ENCODE results near the gene C1GALT1C1. TPM values are rescaled to one million over a fixed set of nuclear protein-coding genes. Genes with fewer than 3 reads are reported as not detected.

C1GALT1C1 gene
- total RNA-seq (2022; extraction: Qiagen RNA extraction) = 31.3 to 42.5 TPM (median 33.7 TPM) in 5 replicates

GRCh38 chrX:120629667-120630537, at the start of gene C1GALT1C1:
TSS of gene C1GALT1C1 (minus strand) at chrX:120630054. CDS start at chrX:120627166, 2,888 bp downstream.

GRCh38 chrX:120603707-120604360, 26.0 kb downstream of the C1GALT1C1 start, which contains the start of gene MCTS1:
TSS of gene MCTS1 (plus strand) at chrX:120604101. CDS start at chrX:120604237, 136 bp downstream.

Other genes with a start within 250 kb of the C1GALT1C1 start
- 86.2 to 106 TPM (median 102 TPM) in 5 replicates for gene LAMP2, start 160.8 kb downstream of the C1GALT1C1 start, total RNA-seq (2022; extraction: Qiagen RNA extraction)
- gene CUL4B, start 69.1 kb downstream of the C1GALT1C1 start, total RNA-seq (2022; extraction: Qiagen RNA extraction) = 41.4 to 60.7 TPM (median 54.3 TPM) in 5 replicates
- 90.1 to 110 TPM (median 93.3 TPM) in 5 replicates for gene MCTS1, start 26.0 kb downstream of the C1GALT1C1 start, total RNA-seq (2022; extraction: Qiagen RNA extraction)
- gene CT47B1, start 245.8 kb upstream of the C1GALT1C1 start, total RNA-seq (2022; extraction: Qiagen RNA extraction) = 0.07 TPM in 1 of 5 replicates, not detected in the others

Data from A549 treated with CORT108297 at 1 μM for 4 hours (cell line).